DND-41 (cell line): ENCODE results near the gene KISS1.

Experiments
- EZH2 ChIP-seq: IDR thresholded peaks from 3 replicates; pipeline ENCODE4 v1.6.1; 2012; ENCODE audit warnings: borderline replicate concordance, low read depth, mild to moderate bottlenecking, moderate library complexity, low read length, inconsistent platforms; ENCODE audit not compliant: severe bottlenecking
- TF ChIP-seq, protein P1 (sequence below): IDR thresholded peaks from 2 replicates; pipeline ENCODE4 v1.5.1; 2012; ENCODE audit warnings: borderline replicate concordance, low read length, moderate library complexity, mild to moderate bottlenecking; ENCODE audit not compliant: poor library complexity, severe bottlenecking; ENCODE audit errors: extremely low read depth

DNA sequence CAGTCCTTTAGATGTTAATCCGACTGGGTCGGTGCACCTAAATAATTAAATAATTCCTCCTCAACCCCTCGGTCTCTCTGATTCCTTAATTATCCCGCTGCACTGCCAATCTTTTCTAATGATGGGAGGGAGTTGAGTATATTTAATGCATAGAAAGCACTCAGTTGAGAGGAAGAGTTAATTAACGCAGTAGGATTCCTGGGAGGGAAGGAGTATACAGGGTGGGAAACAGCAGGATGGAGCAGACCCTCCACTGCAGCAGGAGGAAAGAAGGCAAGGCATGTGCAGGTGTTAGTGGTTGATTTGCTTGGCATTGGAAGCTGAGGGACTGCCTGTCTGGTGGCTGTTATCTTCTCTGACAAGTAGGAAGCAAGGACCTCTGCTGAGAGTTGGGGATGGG, 20.2 kb downstream of the KISS1 start:
- TF ChIP-seq, protein P1, sequence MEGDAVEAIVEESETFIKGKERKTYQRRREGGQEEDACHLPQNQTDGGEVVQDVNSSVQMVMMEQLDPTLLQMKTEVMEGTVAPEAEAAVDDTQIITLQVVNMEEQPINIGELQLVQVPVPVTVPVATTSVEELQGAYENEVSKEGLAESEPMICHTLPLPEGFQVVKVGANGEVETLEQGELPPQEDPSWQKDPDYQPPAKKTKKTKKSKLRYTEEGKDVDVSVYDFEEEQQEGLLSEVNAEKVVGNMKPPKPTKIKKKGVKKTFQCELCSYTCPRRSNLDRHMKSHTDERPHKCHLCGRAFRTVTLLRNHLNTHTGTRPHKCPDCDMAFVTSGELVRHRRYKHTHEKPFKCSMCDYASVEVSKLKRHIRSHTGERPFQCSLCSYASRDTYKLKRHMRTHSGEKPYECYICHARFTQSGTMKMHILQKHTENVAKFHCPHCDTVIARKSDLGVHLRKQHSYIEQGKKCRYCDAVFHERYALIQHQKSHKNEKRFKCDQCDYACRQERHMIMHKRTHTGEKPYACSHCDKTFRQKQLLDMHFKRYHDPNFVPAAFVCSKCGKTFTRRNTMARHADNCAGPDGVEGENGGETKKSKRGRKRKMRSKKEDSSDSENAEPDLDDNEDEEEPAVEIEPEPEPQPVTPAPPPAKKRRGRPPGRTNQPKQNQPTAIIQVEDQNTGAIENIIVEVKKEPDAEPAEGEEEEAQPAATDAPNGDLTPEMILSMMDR, result no peak
- TF ChIP-seq EZH2, result no peak
